Sigmoid colon (tissue), 4 donors: ENCODE data around the gene SMAD3.

Experiments used
- CTCF ChIP-seq, 4 experiments: fragments of 450-650 bp in 3 of 4; fragments of 200-600 bp in 1 of 4; IDR thresholded peaks; one replicate each; pipeline ENCODE4 v1.5.1; 2016 to 2019; ENCODE audit warnings: antibody characterized with exemption in 4 of 4, mild to moderate bottlenecking in 3 of 4, moderate library complexity in 2 of 4
- EP300 ChIP-seq, 4 donors: sonication (generic); formaldehyde crosslinking; IDR thresholded peaks; one replicate each; pipeline ENCODE4 v1.6.1; 2017; ENCODE audit warnings: antibody characterized with exemption in 4 of 4
- POLR2AphosphoS5 ChIP-seq, 4 donors: sonication (generic); formaldehyde crosslinking; IDR thresholded peaks; one replicate each; pipeline ENCODE4 v1.6.1; 2017; ENCODE audit warnings: antibody characterized with exemption in 4 of 4

DNA sequence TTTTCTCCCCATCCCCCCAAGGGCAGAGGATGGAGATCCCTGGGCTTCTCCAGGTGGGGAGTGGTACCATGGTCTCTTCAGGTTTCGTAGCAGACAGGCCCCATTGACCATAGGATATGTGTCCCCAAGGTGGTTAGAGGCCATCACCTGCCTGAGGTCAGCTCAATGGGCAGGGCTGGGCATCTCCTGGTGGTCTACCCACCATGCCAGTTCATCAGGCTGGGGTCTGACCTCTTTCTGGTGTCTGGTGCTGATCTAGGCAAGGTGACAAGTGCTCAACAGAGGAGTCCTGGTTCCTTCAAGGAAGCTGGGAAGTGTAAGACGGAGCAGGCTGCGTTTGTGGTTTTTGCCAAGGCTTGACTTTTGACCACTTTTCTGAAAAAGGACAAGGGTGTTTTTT is 71.4 kb downstream of the SMAD3 start:
- no peak for TF ChIP-seq CTCF (IDR thresholded peaks at IDR 0.05)
- TF ChIP-seq EP300 (IDR thresholded peaks at IDR 0.05), result no peak
- TF ChIP-seq POLR2AphosphoS5 (IDR thresholded peaks at IDR 0.05), result no peak
